H1 (cell line): Measurements from ENCODE around the gene INHBB. TPM values are rescaled to one million over a fixed set of nuclear protein-coding genes. Genes with fewer than 3 reads are reported as not detected.

Experiments used
- CTCF ChIA-PET: fragments of 300-600 bp; sonication (Branson Sonifier 250); formaldehyde crosslinking; loops from one replicate; lab custom pipeline; 2021; ENCODE audit not compliant: partially characterized antibody; lab: Charles Lee
- POLR2A ChIA-PET: fragments of 300-600 bp; sonication (Branson Sonifier 250); formaldehyde crosslinking; loops from one replicate; lab custom pipeline; 2021; ENCODE audit warnings: inconsistent platforms; ENCODE audit not compliant: partially characterized antibody; lab: Charles Lee
- DNase-seq, 2 experiments: peaks; one replicate each; pipeline versions ENCODE4 v3.0.0 to v3.0.0-alpha.2; 2010 to 2022; ENCODE audit warnings: low spot score in 2 of 2, low read depth in 1 of 2, mixed read lengths in 1 of 2
- FAIRE-seq: peaks from 2 replicates; lab custom pipeline; 2011; peaks lifted over from hg19 to GRCh38; lab: Jason Lieb, UNC
- H2AFZ ChIP-seq: 2 replicates; pipeline ENCODE4 v1.8.1; 2012; ENCODE audit warnings: low read length, inconsistent platforms
- H2AK5ac ChIP-seq: 2 replicates; pipeline ENCODE4 v1.6.1; 2013; ENCODE audit warnings: low read depth, low read length
- H2BK120ac ChIP-seq: replicated peaks from 2 replicates; pipeline ENCODE3; 2013; ENCODE audit warnings: low read depth, low read length, inconsistent platforms
- H2BK12ac ChIP-seq: 2 replicates; pipeline ENCODE4 v1.6.1; 2013; ENCODE audit warnings: low read depth, low read length
- H2BK15ac ChIP-seq: 2 replicates; pipeline ENCODE4 v1.6.1; 2013; ENCODE audit warnings: low read length
- H2BK20ac ChIP-seq: 2 replicates; pipeline ENCODE4 v1.6.1; 2013; ENCODE audit warnings: low read length
- H2BK5ac ChIP-seq: 2 replicates; pipeline ENCODE4 v1.6.1; 2013; ENCODE audit warnings: low read depth, low read length
- H3K14ac ChIP-seq: 2 replicates; pipeline ENCODE4 v1.6.1; 2013; ENCODE audit warnings: inconsistent platforms; ENCODE audit not compliant: insufficient read length
- H3K18ac ChIP-seq: 2 replicates; pipeline ENCODE4 v1.6.1; 2013; ENCODE audit warnings: low read length; ENCODE audit errors: extremely low read depth
- H3K23ac ChIP-seq: 2 replicates; pipeline ENCODE4 v1.6.1; 2013; ENCODE audit warnings: inconsistent platforms; ENCODE audit not compliant: insufficient read length
- H3K23me2 ChIP-seq: 2 replicates; pipeline ENCODE4 v1.6.1; 2013; ENCODE audit warnings: low read depth, low read length
- H3K27ac ChIP-seq: 2 replicates; pipeline ENCODE4 v1.6.1; 2011; ENCODE audit warnings: low read depth, low read length, inconsistent platforms
- H3K27me3 ChIP-seq, 4 experiments: replicated peaks in 1 of 4; 1 replicate in 1 of 4; 2 replicates in 3 of 4; pipeline versions ENCODE4 v1.6.1 to v1.8.1; 2011 to 2013; ENCODE audit warnings: low read length in 3 of 4, mild to moderate bottlenecking in 3 of 4, inconsistent platforms in 2 of 4, mixed read lengths in 2 of 4, moderate library complexity in 1 of 4; ENCODE audit not compliant: control insufficient read depth in 3 of 4, insufficient read depth in 3 of 4; ENCODE audit errors: extremely low read depth in 1 of 4
- H3K36me3 ChIP-seq, 4 experiments: 2 replicates each; pipeline versions ENCODE4 v1.6.1 to v1.8.1; 2011 to 2013; ENCODE audit warnings: mild to moderate bottlenecking in 4 of 4, low read length in 3 of 4, moderate library complexity in 2 of 4, control low read depth in 1 of 4, inconsistent platforms in 1 of 4; ENCODE audit not compliant: insufficient read depth in 4 of 4, control insufficient read depth in 2 of 4
- H3K4ac ChIP-seq: replicated peaks from 2 replicates; pipeline ENCODE3; 2013; ENCODE audit warnings: low read length, low read depth, mixed read lengths, inconsistent platforms; ENCODE audit not compliant: insufficient read length
- H3K4me1 ChIP-seq, 4 experiments: replicated peaks in 1 of 4; 1 replicate in 1 of 4; 2 replicates in 3 of 4; pipeline versions ENCODE4 v1.6.1 to v1.8.1; 2011 to 2013; ENCODE audit warnings: low read length in 3 of 4, inconsistent platforms in 2 of 4, mixed read lengths in 1 of 4; ENCODE audit not compliant: insufficient read depth in 4 of 4, control insufficient read depth in 3 of 4
- H3K4me2 ChIP-seq, 2 experiments: 2 replicates each; pipeline versions ENCODE4 v1.6.1 to v1.8.1; 2011 to 2013; ENCODE audit warnings: low read depth in 2 of 2, low read length in 2 of 2, control low read depth in 1 of 2, inconsistent platforms in 1 of 2, mild to moderate bottlenecking in 1 of 2; ENCODE audit not compliant: insufficient read depth in 1 of 2
- H3K4me3 ChIP-seq, 4 experiments: fragments of 200-600, 300-600 bp in 1 of 4; sonication (generic), shearing (Covaris generic), sonication (Bioruptor Twin) in 1 of 4; 2 replicates each; pipeline versions ENCODE4 v1.5.1 to v1.8.1; 2011 to 2016; ENCODE audit warnings: low read length in 4 of 4, low read depth in 3 of 4, control low read depth in 2 of 4, inconsistent platforms in 2 of 4, mild to moderate bottlenecking in 2 of 4, mixed read lengths in 1 of 4, moderate library complexity in 1 of 4; ENCODE audit not compliant: insufficient read depth in 2 of 4; ENCODE audit errors: extremely low read depth in 1 of 4
- H3K56ac ChIP-seq: replicated peaks from 2 replicates; pipeline ENCODE3; 2013; ENCODE audit warnings: low read depth, mild to moderate bottlenecking, mixed read lengths, low read length, inconsistent platforms; ENCODE audit not compliant: insufficient read length
- H3K79me1 ChIP-seq: 2 replicates; pipeline ENCODE4 v1.6.1; 2013; ENCODE audit warnings: low read depth, low read length, control low read depth
- H3K79me2 ChIP-seq, 2 experiments: 2 replicates each; pipeline versions ENCODE4 v1.6.1 to v1.8.1; 2012 to 2013; ENCODE audit warnings: low read length in 2 of 2, mild to moderate bottlenecking in 2 of 2, inconsistent platforms in 1 of 2; ENCODE audit not compliant: insufficient read depth in 2 of 2, control insufficient read depth in 1 of 2
- H3K9ac ChIP-seq, 4 experiments: replicated peaks in 1 of 4; 1 replicate in 1 of 4; 2 replicates in 3 of 4; pipeline versions ENCODE4 v1.6.1 to v1.8.1; 2011 to 2013; ENCODE audit warnings: low read depth in 3 of 4, low read length in 3 of 4, control low read depth in 2 of 4, mild to moderate bottlenecking in 2 of 4, moderate library complexity in 2 of 4, inconsistent platforms in 1 of 4; ENCODE audit errors: extremely low read depth in 1 of 4
- H3K9me3 ChIP-seq, 2 experiments: 2 replicates each; pipeline versions ENCODE4 v1.6.1 to v1.8.1; 2012 to 2013; ENCODE audit warnings: mild to moderate bottlenecking in 2 of 2, moderate library complexity in 2 of 2, control low read depth in 1 of 2, inconsistent platforms in 1 of 2, low read depth in 1 of 2, low read length in 1 of 2, mixed read lengths in 1 of 2; ENCODE audit not compliant: insufficient read depth in 2 of 2
- H4K20me1 ChIP-seq, 2 experiments: replicated peaks in 1 of 2; 2 replicates each; pipeline versions ENCODE3 to v1.8.1; 2011 to 2013; ENCODE audit warnings: inconsistent platforms in 2 of 2, low read length in 2 of 2, mild to moderate bottlenecking in 1 of 2; ENCODE audit not compliant: insufficient read depth in 2 of 2, control insufficient read depth in 1 of 2
- H4K5ac ChIP-seq: 2 replicates; pipeline ENCODE4 v1.6.1; 2013; ENCODE audit warnings: low read length, low read depth, mixed read lengths, inconsistent platforms; ENCODE audit not compliant: insufficient read length
- H4K8ac ChIP-seq: 2 replicates; pipeline ENCODE4 v1.8.0; 2013; ENCODE audit warnings: mild to moderate bottlenecking, moderate library complexity, low read length, inconsistent platforms; ENCODE audit not compliant: insufficient read depth; ENCODE audit errors: extremely low read depth
- H4K91ac ChIP-seq: replicated peaks from 2 replicates; pipeline ENCODE3; 2013; ENCODE audit warnings: low read length, mixed read lengths, inconsistent platforms; ENCODE audit not compliant: insufficient read length
- CTCF ChIP-seq, 3 experiments: IDR thresholded peaks; 1 replicate in 2 of 3; 2 replicates in 1 of 3; pipeline versions ENCODE4 v1.5.1 to v1.6.1; 2011; ENCODE audit warnings: low read length in 3 of 3, mild to moderate bottlenecking in 3 of 3, inconsistent platforms in 2 of 3, low read depth in 1 of 3, moderate library complexity in 1 of 3; ENCODE audit not compliant: insufficient read depth in 1 of 3; ENCODE audit errors: control extremely low read depth in 1 of 3
- FOSL1 ChIP-seq: IDR thresholded peaks from 2 replicates; pipeline ENCODE4 v1.6.1; 2011; ENCODE audit warnings: mild to moderate bottlenecking, low read depth, low read length, moderate library complexity; ENCODE audit not compliant: insufficient read depth
- MAFK ChIP-seq: IDR thresholded peaks from 2 replicates; pipeline ENCODE4 v1.6.1; 2012; ENCODE audit warnings: low read depth, mild to moderate bottlenecking, improper control_type of control experiment, low read length
- SIRT6 ChIP-seq: IDR thresholded peaks from one replicate; pipeline ENCODE4 v1.7.1; 2012; ENCODE audit warnings: low read length, inconsistent platforms
- SIX5 ChIP-seq: IDR thresholded peaks from 2 replicates; pipeline ENCODE4 v1.6.1; 2011; ENCODE audit warnings: mild to moderate bottlenecking, low read depth, low read length
- ZNF274 ChIP-seq: IDR thresholded peaks from 2 replicates; pipeline ENCODE4 v1.7.0; 2012; ENCODE audit warnings: low read length, borderline replicate concordance; ENCODE audit errors: extremely low read depth
- WGBS, 2 experiments: shearing (Covaris generic) in 1 of 2; methylation state at CpG; one replicate each; pipeline versions ENCODE4 v1.1.6 to v1.1.7; 2013 to 2015; ENCODE audit warnings: low lambda C conversion rate in 2 of 2, mixed read lengths in 2 of 2, inconsistent platforms in 1 of 2, low coverage in 1 of 2, missing lambda C conversion rate in 1 of 2; ENCODE audit not compliant: insufficient replicate concordance in 2 of 2, insufficient coverage in 1 of 2, insufficient read length in 1 of 2; ENCODE audit errors: extremely low coverage in 1 of 2, missing lambda C conversion rate in 1 of 2; 5-methylcytosine and 5-hydroxymethylcytosine counted together
- polyA plus RNA-seq, 7 experiments: library from polyadenylated mRNA; depleted of rRNA in 3 of 7; stranded (reverse) in 5 of 7; unstranded in 2 of 7; fragments of >200 nt in 5 of 7; fragments of 200-250 nt in 2 of 7; gene quantifications; 1 replicate in 5 of 7; 2 replicates in 1 of 7; 4 replicates in 1 of 7; pipeline versions ENCODE4 v1.2.1 to v1.2.3, GENCODE V29; 2011 to 2013; ENCODE audit warnings: missing spikeins in 2 of 7, mixed read lengths in 2 of 7
- total RNA-seq: library from RNA; stranded (reverse); fragmentation: NEBNext Ultra II Directional; extraction: Animal tissue kit (Norgen Biotek cat#: 25700); gene quantifications from 2 replicates; pipeline ENCODE4 v1.2.1, GENCODE V29; 2021

INHBB gene
- total and polyA plus RNA-seq, 2 of the 8 experiments (the other 6 are each of a cell fraction or from before 2014, with no cell fraction given) = 0.30 to 0.32 TPM

GRCh38 chr2:120314690-120315366 is 31.1 kb upstream of the INHBB start:
- FAIRE-seq = no peak

More at GRCh38 chr2:120314690-120315366, 31.1 kb upstream of the INHBB start:
- CTCF ChIA-PET = interaction anchor here (0.8 to 4.7 kb wide), 25 partner anchors 9 to 839 kb away, joined by 3 to 48 read pairs (median 5); partner anchors contain the start of gene RALB
- Histone ChIP-seq H4K5ac (no peak overlapping the region), H3K9ac (no peak overlapping the region), H2BK5ac (no peak overlapping the region), H3K79me1 (no peaks in the 10 kb centered on the region), H2BK15ac (no peak overlapping the region), H4K91ac (no peak overlapping the region), H2AFZ (no peak overlapping the region), H3K27ac (no peak overlapping the region), H3K23ac (no peak overlapping the region), H4K8ac (peak overlapping the region; percentile 36; the same call in 1 of the 2 replicates), H3K23me2 (no peaks in the 10 kb centered on the region), H3K79me2 (no peaks in the 10 kb centered on the region), H2BK12ac (0 out of 2 replicates have a peak overlapping the region, but pooled peaks have one; percentile 9), H3K36me3 (no peaks in the 10 kb centered on the region), H2BK120ac (no peak overlapping the region), H3K9me3 (no peaks in the 10 kb centered on the region), H3K18ac (no peak overlapping the region), H3K27me3 (peaks cover 4 to 47% (median 40%) of the 10 kb centered on the region in 4 experiments), H3K4ac (no peak overlapping the region), H2BK20ac (no peak overlapping the region), H3K4me1 (peaks cover 1 to 3% (median 2%) of the 10 kb centered on the region in 4 experiments; a peak in 5 of 7 replicates), H3K14ac (no peak overlapping the region), H4K20me1 (peaks cover 0 to 4% of the 10 kb centered on the region in 2 experiments), H3K56ac (no peak overlapping the region), H3K4me2 (no peak overlapping the region), H2AK5ac (no peak overlapping the region), H3K4me3 (no peak overlapping the region)
- TF ChIP-seq ZNF274 (no peak), SIRT6 (no peak), SIX5 (no peak), MAFK (no peak), FOSL1 (no peak), CTCF (IDR thresholded peaks at IDR 0.05; ENCODE audit: control extremely low read depth in 1 of 3, insufficient read depth in 1 of 3, low read depth in 1 of 3, low read length in 3 of 3) (no peak)
- POLR2A ChIA-PET = no interaction called here
- no peak for DNase-seq
- 89% methylated on average over 19 of the region's 19 CpGs; no CpG with 5 or more reads in 1 of the 2 experiments for WGBS, 2 experiments
